Islet of Langerhans (tissue), 1 donor: ENCODE data around the gene PRKCH.

Experiments
- FAIRE-seq: peaks from one replicate; lab custom pipeline; 2011; peaks lifted over from hg19 to GRCh38; lab: Jason Lieb, UNC

The PRKCH gene

GRCh38 chr14:61476105-61476753, 154.8 kb downstream of the PRKCH start:
- no peak for FAIRE-seq

- FAIRE-seq = no peak
Measured at GRCh38 chr14:61476754-61477410, 155.5 kb downstream of the PRKCH start.

GRCh38 chr14:61477712-61478462, 156.5 kb downstream of the PRKCH start:
- FAIRE-seq = no peak

GRCh38 chr14:61478971-61479473, 157.6 kb downstream of the PRKCH start:
- no peak for FAIRE-seq

GRCh38 chr14:61479746-61480502, 158.5 kb downstream of the PRKCH start:
- FAIRE-seq = peak; percentile 36

GRCh38 chr14:61480704-61481285, 159.4 kb downstream of the PRKCH start:
- no peak for FAIRE-seq

- FAIRE-seq = no peak
Measured at GRCh38 chr14:61481701-61482100, 160.3 kb downstream of the PRKCH start.

GRCh38 chr14:61482348-61483206, 161.2 kb downstream of the PRKCH start:
- FAIRE-seq = no peak

GRCh38 chr14:61483476-61483875, 162.1 kb downstream of the PRKCH start:
- FAIRE-seq = no peak

- no peak for FAIRE-seq
Measured at GRCh38 chr14:61484031-61484430, 162.7 kb downstream of the PRKCH start.

- no peak for FAIRE-seq
Measured at GRCh38 chr14:61484826-61485584, 163.6 kb downstream of the PRKCH start.

- no peak for FAIRE-seq
Measured at GRCh38 chr14:61485661-61486060, 164.3 kb downstream of the PRKCH start.

GRCh38 chr14:61486930-61487495, 165.6 kb downstream of the PRKCH start:
- no peak for FAIRE-seq

- FAIRE-seq = no peak
Measured at GRCh38 chr14:61488417-61489401, 167.3 kb downstream of the PRKCH start.

- no peak for FAIRE-seq
Measured at GRCh38 chr14:61489512-61489911, 168.1 kb downstream of the PRKCH start.

- no peak for FAIRE-seq
Measured at GRCh38 chr14:61489932-61490331, 168.6 kb downstream of the PRKCH start.

- no peak for FAIRE-seq
Measured at GRCh38 chr14:61491224-61491623, 169.8 kb downstream of the PRKCH start.

- no peak for FAIRE-seq
Measured at GRCh38 chr14:61491876-61492434, 170.6 kb downstream of the PRKCH start.
